ENCODE measurements around the gene AK8. TPM values are rescaled to one million over a fixed set of nuclear protein-coding genes. Genes with fewer than 3 reads are reported as not detected.

AK8 gene
- total RNA-seq, 1 experiment from 2014 or later = not detected

- no TSS peak for BruUV-seq (replicated peaks)
- Histone ChIP-seq H3K4me1 (ENCODE audit: insufficient read depth, low read length, poor library complexity, severe bottlenecking) (no peaks in the 10 kb centered on the region), H3K9me3 (ENCODE audit: low read depth, low read length, poor library complexity, severe bottlenecking) (no peaks in the 10 kb centered on the region), H3K4me3 (ENCODE audit: low read depth, low read length, poor library complexity, severe bottlenecking) (no peak overlapping the region), H3K27ac (ENCODE audit: low read depth, low read length, poor library complexity, severe bottlenecking) (no peak overlapping the region), H3K36me3 (ENCODE audit: insufficient read depth, low read length, poor library complexity, severe bottlenecking) (no peaks in the 10 kb centered on the region), H3K27me3 (replicated peaks; ENCODE audit: insufficient read depth, low read depth, low read length, poor library complexity) (peaks cover 29% of the 10 kb centered on the region)
- CTCF ChIA-PET = no interaction called here
- TF ChIP-seq CTCF (conservative IDR thresholded peaks at IDR 0.05; ENCODE audit: low read depth, low read length) (no peak), EZH2 (IDR thresholded peaks at IDR 0.05; ENCODE audit: borderline replicate concordance, low read depth, low read length, poor library complexity, severe bottlenecking) (no peak)
- intact Hi-C loops (cut with micrococcal nuclease; ENCODE audit: unreplicated experiment) = no loop called here
- DNase-seq (ENCODE audit: low spot score) = no peak
- POLR2A ChIA-PET (ENCODE audit: low non-redundant PET) = no interaction called here
These were observed 115.2 kb downstream of the AK8 start for GRCh38 chr9:132762896-132763295.

- Histone ChIP-seq H3K9me3 (ENCODE audit: low read depth, low read length, poor library complexity, severe bottlenecking) (no peaks in the 10 kb centered on the region), H3K4me3 (ENCODE audit: low read depth, low read length, poor library complexity, severe bottlenecking) (no peak overlapping the region), H3K4me1 (ENCODE audit: insufficient read depth, low read length, poor library complexity, severe bottlenecking) (no peaks in the 10 kb centered on the region), H3K27ac (ENCODE audit: low read depth, low read length, poor library complexity, severe bottlenecking) (no peak overlapping the region), H3K27me3 (replicated peaks; ENCODE audit: insufficient read depth, low read depth, low read length, poor library complexity) (peaks cover 34% of the 10 kb centered on the region), H3K36me3 (ENCODE audit: insufficient read depth, low read length, poor library complexity, severe bottlenecking) (no peaks in the 10 kb centered on the region)
- intact Hi-C loops (cut with micrococcal nuclease; ENCODE audit: unreplicated experiment) = no loop called here
- DNase-seq (ENCODE audit: low spot score) = no peak
- BruUV-seq (replicated peaks) = no TSS peak
- TF ChIP-seq CTCF (conservative IDR thresholded peaks at IDR 0.05; ENCODE audit: low read depth, low read length) (no peak), EZH2 (IDR thresholded peaks at IDR 0.05; ENCODE audit: borderline replicate concordance, low read depth, low read length, poor library complexity, severe bottlenecking) (no peak)
- CTCF ChIA-PET = no interaction called here
- POLR2A ChIA-PET (ENCODE audit: low non-redundant PET) = no interaction called here
These were observed 116.5 kb downstream of the AK8 start for GRCh38 chr9:132761602-132762001.

GRCh38 chr9:132760057-132760456, 118.0 kb downstream of the AK8 start:
- ChIA-PET CTCF (no interaction called here), POLR2A (ENCODE audit: low non-redundant PET) (no interaction called here)
- BruUV-seq (replicated peaks) = no TSS peak
- no peak for DNase-seq (ENCODE audit: low spot score)
- Histone ChIP-seq H3K36me3 (ENCODE audit: insufficient read depth, low read length, poor library complexity, severe bottlenecking) (no peaks in the 10 kb centered on the region), H3K9me3 (ENCODE audit: low read depth, low read length, poor library complexity, severe bottlenecking) (no peaks in the 10 kb centered on the region), H3K4me1 (ENCODE audit: insufficient read depth, low read length, poor library complexity, severe bottlenecking) (no peaks in the 10 kb centered on the region), H3K27ac (ENCODE audit: low read depth, low read length, poor library complexity, severe bottlenecking) (no peak overlapping the region), H3K27me3 (replicated peaks; ENCODE audit: insufficient read depth, low read depth, low read length, poor library complexity) (peaks cover 28% of the 10 kb centered on the region), H3K4me3 (ENCODE audit: low read depth, low read length, poor library complexity, severe bottlenecking) (no peak overlapping the region)
- TF ChIP-seq CTCF (conservative IDR thresholded peaks at IDR 0.05; ENCODE audit: low read depth, low read length) (no peak), EZH2 (IDR thresholded peaks at IDR 0.05; ENCODE audit: borderline replicate concordance, low read depth, low read length, poor library complexity, severe bottlenecking) (no peak)
- intact Hi-C loops (cut with micrococcal nuclease; ENCODE audit: unreplicated experiment) = no loop called here
